Stomach (tissue), 9 donors: ENCODE data around the gene PXMP4. TPM values are rescaled to one million over a fixed set of nuclear protein-coding genes. Genes with fewer than 3 reads are reported as not detected.

ENCODE experiments used
- DNase-seq, 2 donors: peaks; one replicate each; pipeline versions ENCODE4 v3.0.0 to v3.0.0-alpha.2; 2013 to 2019
- H3K27ac ChIP-seq, 5 donors: fragments of 200-600 bp in 4 of 5; sonication (generic) in 4 of 5; one replicate each; pipeline ENCODE4 v1.5.1; 2013 to 2019; ENCODE audit warnings: mild to moderate bottlenecking in 1 of 5, moderate library complexity in 1 of 5
- H3K27me3 ChIP-seq, 3 donors: fragments of 200-600 bp; sonication (generic); one replicate each; pipeline ENCODE4 v1.5.1; 2017 to 2019; ENCODE audit warnings: mixed run types in 1 of 3
- H3K36me3 ChIP-seq, 4 donors: fragments of 200-600 bp; sonication (generic); 1 replicate in 3 of 4; 2 replicates in 1 of 4; pipeline ENCODE4 v1.5.1; 2016 to 2019
- H3K4me1 ChIP-seq, 4 donors: fragments of 200-600 bp; sonication (generic); one replicate each; pipeline ENCODE4 v1.5.1; 2016 to 2019
- H3K4me3 ChIP-seq, 4 donors: fragments of 200-600 bp; sonication (generic) in 3 of 4; one replicate each; pipeline ENCODE4 v1.5.1; 2016 to 2019; ENCODE audit warnings: mild to moderate bottlenecking in 1 of 4
- H3K9me3 ChIP-seq, 4 donors: fragments of 200-600 bp; sonication (generic); one replicate each; pipeline ENCODE4 v1.5.1; 2016 to 2019
- EP300 ChIP-seq: sonication (generic); formaldehyde crosslinking; IDR thresholded peaks from one replicate; pipeline ENCODE4 v1.6.1; 2017; ENCODE audit warnings: antibody characterized with exemption
- POLR2A ChIP-seq, 4 donors: fragments of 450-650 bp; IDR thresholded peaks; one replicate each; pipeline ENCODE4 v1.6.1; 2016; ENCODE audit warnings: antibody characterized with exemption in 4 of 4, control low read depth in 2 of 4, mild to moderate bottlenecking in 1 of 4, moderate library complexity in 1 of 4
- POLR2AphosphoS5 ChIP-seq, 3 donors: sonication (generic); formaldehyde crosslinking; IDR thresholded peaks; one replicate each; pipeline ENCODE4 v1.6.1; 2016; ENCODE audit warnings: antibody characterized with exemption in 3 of 3
- WGBS, 5 donors: extraction: QIAGEN DNeasy Blood & Tissue Kit in 3 of 5; methylation state at CpG; one replicate each; pipeline versions ENCODE4 v1.1.5 to v1.1.7; 2013 to 2018; 5-methylcytosine and 5-hydroxymethylcytosine counted together
- intact Hi-C: fragments of 100-400 bp; cut with DNase I; formaldehyde crosslinking; loops from one replicate; pipeline ENCODE4 v1.15.1; 2023; ENCODE audit warnings: low total_unique reads
- polyA plus RNA-seq, 3 donors: library from polyadenylated mRNA; stranded (reverse); fragments of 200-250 nt; gene quantifications; one replicate each; pipeline ENCODE4 v1.2.3, GENCODE V29; 2013
- total RNA-seq, 5 donors: library from RNA; depleted of rRNA; stranded (reverse); fragments of >200 nt; gene quantifications; one replicate each; pipeline versions ENCODE4 v1.1.0 to v1.2.3, GENCODE V29; 2014 to 2016
- TF ChIP-seq, protein P1 (sequence below), 7 experiments: fragments of 450-650 bp in 4 of 7; fragments of 200-600 bp in 3 of 7; sonication (generic) in 3 of 7; IDR thresholded peaks; one replicate each; pipeline ENCODE4 v1.5.1; 2016 to 2019; ENCODE audit warnings: antibody characterized with exemption in 7 of 7, control low read depth in 2 of 7, mild to moderate bottlenecking in 1 of 7
- donor health status: healthy with polysubstance abuse.
- donor health status: Bipolar disorder and iron deficiency.
- donor health status: healthy.

The PXMP4 gene
- total and polyA plus RNA-seq, 8 donors: 0.72 to 36.8 (median 5.6) TPM

DNA sequence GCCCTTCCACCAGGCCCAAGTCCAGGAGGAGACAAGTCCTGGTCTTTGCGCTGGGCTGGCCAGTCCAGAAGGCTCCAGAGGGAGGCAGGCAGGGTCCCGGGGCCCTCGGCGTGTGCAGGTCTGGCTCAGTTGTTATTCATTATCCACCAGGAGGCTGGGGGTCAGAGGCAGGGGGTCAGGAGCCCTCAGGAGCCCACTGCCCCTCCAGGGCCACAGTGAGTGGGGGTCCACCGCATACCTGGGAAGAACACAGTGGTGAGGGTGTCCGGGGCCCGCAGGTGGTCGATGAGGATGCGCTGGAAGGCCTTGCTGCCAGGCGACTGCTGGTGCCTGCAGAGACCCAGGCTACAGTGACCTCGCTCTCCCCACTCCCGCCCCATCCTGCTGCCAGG lies 62.4 kb downstream of the PXMP4 start:
- Histone ChIP-seq H3K27ac (no peak overlapping the region), H3K9me3 (no peaks in the 10 kb centered on the region), H3K4me3 (no peak overlapping the region), H3K27me3 (no peaks in the 10 kb centered on the region), H3K36me3 (peaks cover 27 to 48% (median 42%) of the 10 kb centered on the region in 4 donors), H3K4me1 (peaks cover 27 to 36% (median 33%) of the 10 kb centered on the region in 4 donors)
- TF ChIP-seq POLR2AphosphoS5 (IDR thresholded peaks at IDR 0.05) (no peak), POLR2A (IDR thresholded peaks at IDR 0.05) (no peak), EP300 (no peak)
- TF ChIP-seq, protein P1, sequence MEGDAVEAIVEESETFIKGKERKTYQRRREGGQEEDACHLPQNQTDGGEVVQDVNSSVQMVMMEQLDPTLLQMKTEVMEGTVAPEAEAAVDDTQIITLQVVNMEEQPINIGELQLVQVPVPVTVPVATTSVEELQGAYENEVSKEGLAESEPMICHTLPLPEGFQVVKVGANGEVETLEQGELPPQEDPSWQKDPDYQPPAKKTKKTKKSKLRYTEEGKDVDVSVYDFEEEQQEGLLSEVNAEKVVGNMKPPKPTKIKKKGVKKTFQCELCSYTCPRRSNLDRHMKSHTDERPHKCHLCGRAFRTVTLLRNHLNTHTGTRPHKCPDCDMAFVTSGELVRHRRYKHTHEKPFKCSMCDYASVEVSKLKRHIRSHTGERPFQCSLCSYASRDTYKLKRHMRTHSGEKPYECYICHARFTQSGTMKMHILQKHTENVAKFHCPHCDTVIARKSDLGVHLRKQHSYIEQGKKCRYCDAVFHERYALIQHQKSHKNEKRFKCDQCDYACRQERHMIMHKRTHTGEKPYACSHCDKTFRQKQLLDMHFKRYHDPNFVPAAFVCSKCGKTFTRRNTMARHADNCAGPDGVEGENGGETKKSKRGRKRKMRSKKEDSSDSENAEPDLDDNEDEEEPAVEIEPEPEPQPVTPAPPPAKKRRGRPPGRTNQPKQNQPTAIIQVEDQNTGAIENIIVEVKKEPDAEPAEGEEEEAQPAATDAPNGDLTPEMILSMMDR (IDR thresholded peaks at IDR 0.05): no peak
- 91 to 99% (median 96%) methylated on average over 6 to 12 of the region's 12 CpGs for WGBS, 5 donors
- intact Hi-C loops: loop anchor here (5.0 kb wide), 1 partner anchor 205 kb away; no protein-coding TSS in a partner anchor
- peak in 1 of 2 donors; percentile 5 for DNase-seq

DNA sequence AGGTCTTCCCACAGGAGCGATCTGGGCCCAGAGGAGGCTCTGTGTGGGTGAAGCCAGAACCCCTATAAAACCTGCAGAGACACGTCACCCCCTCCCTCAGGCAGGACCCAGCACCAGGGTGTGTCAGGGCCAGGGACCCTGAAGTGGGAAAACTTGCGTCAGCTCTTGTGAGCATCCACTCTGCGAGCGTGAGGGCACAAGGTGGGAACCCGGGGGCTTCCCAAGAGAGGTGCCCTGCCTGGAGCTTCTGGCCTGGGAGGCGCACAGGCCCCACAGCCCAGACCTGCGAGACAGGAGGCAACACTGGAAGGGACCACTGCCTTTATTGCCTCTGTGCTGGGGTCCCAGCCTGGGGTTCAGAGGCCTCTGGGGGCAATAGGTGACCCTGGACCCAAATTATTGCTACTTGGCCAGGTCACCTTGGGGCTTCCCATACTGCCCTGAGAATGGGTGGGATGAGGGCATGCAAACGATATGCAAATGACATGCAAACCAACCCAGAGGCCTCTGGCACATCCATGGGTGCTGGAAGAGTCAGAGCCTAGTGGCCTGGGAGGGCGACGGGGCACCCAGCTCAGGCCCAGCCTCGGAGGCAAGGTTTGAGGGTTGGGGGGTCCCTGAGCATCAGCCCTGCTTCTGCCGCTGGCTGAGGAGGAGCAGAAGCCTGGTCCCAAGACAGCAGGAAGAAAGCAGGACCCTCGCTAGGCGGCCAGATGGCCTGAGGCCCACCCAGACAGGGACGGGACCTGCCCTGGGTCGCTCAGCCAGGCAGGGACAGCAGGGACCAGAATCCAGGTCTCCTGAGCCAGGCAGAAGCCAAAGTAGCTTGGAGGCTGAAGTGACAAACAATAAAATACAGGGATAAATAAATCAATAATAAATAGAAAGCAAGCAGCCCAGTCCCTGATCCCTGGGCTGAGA lies 63.1 kb downstream of the PXMP4 start:
- H3K4me3 ChIP-seq: no peak overlapping the region
- DNase-seq: peak in 1 of 2 donors; percentile 10
- H3K4me1 ChIP-seq: peaks cover 26 to 34% (median 31%) of the 10 kb centered on the region in 4 donors
- 93 to 96% (median 95%) methylated on average over 14 to 17 of the region's 17 CpGs for WGBS, 5 donors
- H3K27me3 ChIP-seq: no peaks in the 10 kb centered on the region
- H3K9me3 ChIP-seq: no peaks in the 10 kb centered on the region
- TF ChIP-seq POLR2A (IDR thresholded peaks at IDR 0.05): no peak
- TF ChIP-seq, protein P1 (IDR thresholded peaks at IDR 0.05): no peak
- TF ChIP-seq POLR2AphosphoS5 (IDR thresholded peaks at IDR 0.05): no peak
- no peak for TF ChIP-seq EP300
- H3K36me3 ChIP-seq: peaks cover 27 to 48% (median 42%) of the 10 kb centered on the region in 4 donors
- intact Hi-C loops: loop anchor here (5.0 kb wide), 1 partner anchor 205 kb away; no protein-coding TSS in a partner anchor
- H3K27ac ChIP-seq: no peak overlapping the region

DNA sequence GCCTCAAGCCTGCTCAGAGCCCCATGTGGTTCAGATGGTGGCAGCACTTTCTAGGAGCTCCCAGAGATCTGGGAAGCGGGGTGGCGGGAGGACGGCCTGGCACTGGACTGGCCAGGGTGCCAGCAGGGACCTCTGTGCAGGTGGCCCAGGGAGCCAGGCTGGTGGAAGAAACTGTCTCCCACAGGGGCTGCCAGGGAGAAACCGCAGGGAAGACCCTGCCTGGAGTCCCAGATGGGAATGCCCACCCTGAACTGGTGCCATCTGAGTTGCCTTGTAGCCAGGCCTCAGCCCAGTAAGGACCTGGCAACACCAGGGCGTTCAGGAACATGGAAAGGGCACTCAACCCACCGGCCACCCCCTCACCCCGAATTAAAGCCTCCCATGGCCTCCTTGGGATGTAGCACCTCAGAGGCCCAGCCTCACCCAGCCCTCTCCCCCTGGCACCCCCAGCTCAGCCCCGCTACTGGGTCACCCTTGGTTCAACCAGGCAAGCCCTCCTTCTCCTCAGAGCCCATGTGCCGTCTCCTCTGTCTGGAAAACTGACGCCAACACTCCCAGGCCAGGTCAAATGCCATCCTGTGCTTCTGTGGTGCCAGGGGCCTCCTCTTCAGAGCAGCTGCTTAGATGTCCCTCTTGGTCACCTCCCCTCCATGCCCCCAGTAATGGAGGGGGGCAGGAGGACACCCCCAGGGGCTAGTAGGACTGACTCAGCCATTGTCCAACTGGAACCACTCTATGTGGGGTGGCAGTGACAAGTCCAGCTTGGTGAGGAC lies 63.9 kb downstream of the PXMP4 start:
- intact Hi-C loops: loop anchor here (5.0 kb wide), 1 partner anchor 204 kb away; no protein-coding TSS in a partner anchor
- TF ChIP-seq, protein P1 (IDR thresholded peaks at IDR 0.05): no peak

DNA sequence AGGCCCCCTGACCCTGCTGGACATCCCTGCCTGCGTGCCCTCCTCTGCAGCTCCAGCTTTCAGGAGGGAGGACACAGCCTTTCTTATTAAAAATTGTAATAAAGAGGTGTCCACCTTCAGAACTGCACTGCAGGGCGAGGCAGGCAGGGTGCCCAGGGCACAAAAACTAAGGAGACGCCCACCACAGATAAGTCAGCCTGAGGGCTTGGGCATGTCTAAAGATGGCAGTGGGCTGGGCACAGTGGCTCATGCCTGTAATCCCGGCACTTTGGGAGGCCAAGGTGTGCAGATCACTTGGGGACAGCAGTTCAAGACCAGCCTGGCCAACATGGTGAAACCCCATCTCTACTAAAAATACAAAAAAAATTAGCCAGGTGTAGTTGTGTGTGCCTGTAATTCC lies 64.9 kb downstream of the PXMP4 start:
- 35 to 58% (median 37%) methylated on average over 4 of the region's 4 CpGs for WGBS, 5 donors
- intact Hi-C loops: loop anchor here (5.0 kb wide), 1 partner anchor 203 kb away; no protein-coding TSS in a partner anchor
- Histone ChIP-seq H3K27me3 (no peaks in the 10 kb centered on the region), H3K9me3 (no peaks in the 10 kb centered on the region), H3K27ac (peak overlapping the region in 3 of 5 donors; percentile 70 to 80 (median 79)), H3K36me3 (peaks cover 21 to 43% (median 39%) of the 10 kb centered on the region in 4 donors), H3K4me1 (peaks cover 33 to 46% (median 41%) of the 10 kb centered on the region in 4 donors), H3K4me3 (no peak overlapping the region)
- TF ChIP-seq POLR2AphosphoS5 (IDR thresholded peaks at IDR 0.05) (no peak), POLR2A (IDR thresholded peaks at IDR 0.05) (no peak), EP300 (no peak)
- TF ChIP-seq, protein P1 (IDR thresholded peaks at IDR 0.05): no peak
- no peak for DNase-seq

More for the DNA sequence above, 63.9 kb downstream of the PXMP4 start:
- Histone ChIP-seq H3K4me3 (no peak overlapping the region), H3K4me1 (peaks cover 30 to 43% (median 38%) of the 10 kb centered on the region in 4 donors), H3K27ac (no peak overlapping the region), H3K27me3 (no peaks in the 10 kb centered on the region), H3K36me3 (peaks cover 27 to 48% (median 42%) of the 10 kb centered on the region in 4 donors), H3K9me3 (no peaks in the 10 kb centered on the region)
- WGBS, 5 donors: 94 to 97% (median 95%) methylated on average over 6 to 10 of the region's 10 CpGs
- peak in 1 of 2 donors; percentile 11 for DNase-seq
